ENCODE measurements around the gene UBE2D4. TPM values are rescaled to one million over a fixed set of nuclear protein-coding genes. Genes with fewer than 3 reads are reported as not detected.
"Not testable (repeated sequence)": the region's sequence is repeated elsewhere in the genome, so short reads cannot be mapped to it uniquely, and the experiment has no call there.

Gene UBE2D4
- total RNA-seq, 1 donor from 2014 or later: 27.2 TPM

DNA sequence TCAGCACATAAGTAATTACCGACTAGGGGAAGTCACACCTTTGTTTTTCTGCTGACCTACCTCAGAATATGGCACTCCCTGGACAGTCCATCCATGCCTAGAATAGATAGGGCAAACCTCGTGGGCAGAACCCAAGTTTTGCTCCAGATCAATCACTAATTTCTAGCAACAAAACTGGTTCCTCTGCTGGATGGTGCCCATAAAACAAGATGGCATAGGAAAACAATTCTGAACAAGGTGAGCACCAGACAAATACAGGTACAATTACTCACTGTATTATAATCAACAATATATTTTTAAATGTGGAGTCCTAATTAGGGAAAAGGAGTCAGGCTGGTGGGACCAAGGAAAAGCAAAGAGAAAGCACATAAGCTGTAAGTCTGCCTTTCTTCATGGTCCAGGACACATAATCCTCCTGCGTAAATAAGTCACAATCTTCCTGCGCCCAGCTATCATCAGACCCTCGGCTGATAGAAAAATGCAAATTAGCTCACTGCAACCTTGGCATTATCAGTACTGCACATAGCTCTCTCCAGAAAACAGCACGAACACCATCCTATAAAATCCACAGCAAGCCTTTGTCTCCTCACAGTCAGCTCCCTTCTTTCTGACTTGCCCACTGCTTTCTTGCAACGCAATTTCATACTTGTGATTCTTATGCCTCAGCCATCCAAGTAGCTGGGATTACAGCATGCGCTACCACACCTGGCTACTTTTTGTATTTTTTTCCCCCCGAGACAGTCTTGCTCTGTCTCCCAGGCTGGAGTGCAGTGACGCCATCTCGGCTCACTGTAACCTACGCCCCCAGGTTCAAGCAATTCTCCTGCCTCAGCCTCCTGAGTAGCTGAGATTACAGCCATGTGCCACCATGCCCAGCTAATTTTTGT lies 34.9 kb upstream of the UBE2D4 start:
- TF ChIP-seq, protein P1, sequence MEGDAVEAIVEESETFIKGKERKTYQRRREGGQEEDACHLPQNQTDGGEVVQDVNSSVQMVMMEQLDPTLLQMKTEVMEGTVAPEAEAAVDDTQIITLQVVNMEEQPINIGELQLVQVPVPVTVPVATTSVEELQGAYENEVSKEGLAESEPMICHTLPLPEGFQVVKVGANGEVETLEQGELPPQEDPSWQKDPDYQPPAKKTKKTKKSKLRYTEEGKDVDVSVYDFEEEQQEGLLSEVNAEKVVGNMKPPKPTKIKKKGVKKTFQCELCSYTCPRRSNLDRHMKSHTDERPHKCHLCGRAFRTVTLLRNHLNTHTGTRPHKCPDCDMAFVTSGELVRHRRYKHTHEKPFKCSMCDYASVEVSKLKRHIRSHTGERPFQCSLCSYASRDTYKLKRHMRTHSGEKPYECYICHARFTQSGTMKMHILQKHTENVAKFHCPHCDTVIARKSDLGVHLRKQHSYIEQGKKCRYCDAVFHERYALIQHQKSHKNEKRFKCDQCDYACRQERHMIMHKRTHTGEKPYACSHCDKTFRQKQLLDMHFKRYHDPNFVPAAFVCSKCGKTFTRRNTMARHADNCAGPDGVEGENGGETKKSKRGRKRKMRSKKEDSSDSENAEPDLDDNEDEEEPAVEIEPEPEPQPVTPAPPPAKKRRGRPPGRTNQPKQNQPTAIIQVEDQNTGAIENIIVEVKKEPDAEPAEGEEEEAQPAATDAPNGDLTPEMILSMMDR (IDR thresholded peaks at IDR 0.05): no peak
- Histone ChIP-seq H3K27me3 (no peaks in the 10 kb centered on the region), H3K27ac (no peak overlapping the region), H3K4me3 (no peak overlapping the region), H3K4me1 (peaks cover 25% of the 10 kb centered on the region), H3K9me3 (no peaks in the 10 kb centered on the region), H3K36me3 (peaks cover 10% of the 10 kb centered on the region)
- DNase-seq (no peak), ATAC-seq (no peak)
- intact Hi-C loops (cut with DNase I): no loop called here

DNA sequence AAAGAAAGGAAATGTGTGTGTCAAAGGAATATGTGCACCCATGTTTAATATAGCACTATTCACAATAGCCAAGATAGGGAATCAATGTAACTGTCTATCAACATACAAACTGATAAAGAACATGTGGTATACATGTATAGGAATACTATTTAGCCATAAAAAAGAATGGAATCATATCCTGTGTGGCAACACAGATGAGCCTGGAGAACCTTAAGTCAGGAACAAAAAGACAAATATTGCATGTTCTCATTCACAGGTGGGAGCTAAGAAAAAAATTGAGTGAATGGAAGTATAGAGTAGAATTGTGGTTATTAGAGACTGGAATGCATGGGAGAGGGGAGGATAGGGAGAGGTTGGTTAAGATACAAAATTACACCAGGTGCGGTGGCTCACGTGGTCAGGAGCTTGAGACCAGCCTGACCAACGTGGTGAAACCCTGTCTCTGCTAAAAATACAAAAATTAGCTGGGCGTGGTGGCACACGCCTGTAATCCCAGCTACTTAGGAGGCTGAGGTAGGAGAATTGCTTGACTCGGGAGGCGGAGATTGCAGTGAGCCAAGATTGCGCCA lies 30.3 kb upstream of the UBE2D4 start:
- Histone ChIP-seq H3K9me3 (no peaks in the 10 kb centered on the region), H3K27me3 (no peaks in the 10 kb centered on the region), H3K27ac (no peak overlapping the region), H3K4me1 (peaks cover 15% of the 10 kb centered on the region), H3K4me3 (no peak overlapping the region), H3K36me3 (no peaks in the 10 kb centered on the region)
- intact Hi-C loops (cut with DNase I): no loop called here
- TF ChIP-seq, protein P1 (IDR thresholded peaks at IDR 0.05): no peak
- no peak for DNase-seq
- ATAC-seq: no peak

DNA sequence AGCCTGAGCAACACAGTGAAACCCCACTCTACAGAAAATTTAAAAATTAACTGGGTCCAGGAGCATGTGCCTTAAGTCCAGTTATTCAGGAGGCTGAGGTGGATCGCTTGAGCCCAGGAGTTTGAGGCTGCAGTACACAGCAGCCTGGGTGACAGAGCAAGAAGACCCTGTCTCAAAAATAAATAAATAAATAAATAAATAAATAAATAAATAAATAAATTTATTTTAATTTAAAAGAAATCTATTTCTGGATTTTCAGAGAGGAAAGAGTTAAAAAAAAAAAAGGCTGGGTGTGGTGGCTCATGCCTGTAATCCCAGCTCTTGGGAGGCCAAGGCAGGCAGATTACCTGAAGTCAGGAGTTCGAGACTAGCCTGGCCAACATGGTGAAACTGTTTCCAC lies 27.7 kb upstream of the UBE2D4 start:
- DNase-seq; H3K9me3 ChIP-seq; H3K27ac ChIP-seq; H3K36me3 ChIP-seq; H3K27me3 ChIP-seq; intact Hi-C loops (cut with DNase I); H3K4me3 ChIP-seq; H3K4me1 ChIP-seq; ATAC-seq: not testable (repeated sequence)

DNA sequence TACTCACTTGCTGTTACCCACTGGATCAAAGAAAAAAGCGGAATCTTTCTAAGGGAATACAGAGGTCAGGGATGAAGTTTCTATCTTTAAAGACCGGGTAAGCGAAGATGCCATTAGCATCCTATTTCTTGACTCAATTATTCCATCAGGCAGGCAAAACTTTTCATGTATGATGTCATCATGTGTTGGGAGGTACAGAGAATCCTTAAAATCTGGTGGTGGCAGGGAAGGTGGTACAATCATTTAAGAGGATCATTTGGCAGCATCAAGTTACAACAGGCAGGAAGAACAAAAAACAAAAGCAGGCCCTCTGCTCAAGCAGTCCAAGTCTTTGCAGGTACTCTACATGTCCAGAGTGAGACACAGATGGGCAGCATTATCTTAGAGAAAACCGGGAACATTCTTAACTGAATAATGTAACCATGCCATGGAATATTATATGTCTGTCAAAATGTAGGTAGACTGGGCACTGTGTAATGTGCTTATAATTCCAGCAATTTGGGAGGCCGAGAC lies 23.6 kb upstream of the UBE2D4 start:
- DNase-seq (no peak), ATAC-seq (no peak)
- Histone ChIP-seq H3K36me3 (no peaks in the 10 kb centered on the region), H3K9me3 (no peaks in the 10 kb centered on the region), H3K27me3 (no peaks in the 10 kb centered on the region), H3K4me3 (no peak overlapping the region), H3K27ac (no peak overlapping the region), H3K4me1 (peaks cover 23% of the 10 kb centered on the region)
- intact Hi-C loops (cut with DNase I): no loop called here
- TF ChIP-seq, protein P1 (IDR thresholded peaks at IDR 0.05): no peak

DNA sequence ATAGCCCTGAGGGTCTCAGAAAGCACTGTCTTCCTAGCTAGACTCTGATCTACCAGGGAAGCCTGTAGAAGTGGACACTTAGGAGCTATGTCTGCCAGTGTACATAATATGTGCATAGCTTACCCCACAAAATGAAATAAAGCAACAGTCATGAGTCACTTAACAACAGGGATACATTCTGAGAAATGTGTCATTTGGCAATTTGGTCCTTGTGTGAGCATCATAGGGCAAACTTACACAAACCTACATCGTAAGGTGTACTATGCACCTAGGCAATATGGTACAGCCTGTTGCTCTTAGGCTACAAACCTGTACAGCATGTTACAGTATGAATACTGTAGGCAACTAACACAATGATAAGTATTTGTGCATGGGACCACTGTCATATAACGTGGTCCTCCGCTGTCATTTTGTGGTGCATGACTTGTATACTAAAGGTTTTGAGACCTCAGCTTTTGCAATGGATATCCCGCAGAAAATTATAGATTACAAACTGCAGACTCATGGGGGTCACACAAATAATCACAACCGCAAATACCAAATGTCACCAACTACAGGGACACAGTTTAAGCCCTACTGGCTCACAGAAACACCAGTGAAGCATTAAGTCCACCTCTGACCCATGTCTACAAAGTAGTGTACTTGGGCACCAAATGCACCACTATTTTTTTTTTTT lies 21.6 kb upstream of the UBE2D4 start:
- Histone ChIP-seq H3K36me3 (no peaks in the 10 kb centered on the region), H3K27ac (no peak overlapping the region), H3K27me3 (no peaks in the 10 kb centered on the region), H3K4me1 (peaks cover 23% of the 10 kb centered on the region), H3K4me3 (peak overlapping the region; percentile 75), H3K9me3 (no peaks in the 10 kb centered on the region)
- no peak for ATAC-seq
- intact Hi-C loops (cut with DNase I): no loop called here
- no peak for DNase-seq
- TF ChIP-seq, protein P1 (IDR thresholded peaks at IDR 0.05): no peak

Measured in upper lobe of right lung (tissue), 1 donor.